GM19463 (cell line): ENCODE data around the gene CUL3.
"Not testable (repeated sequence)": the region's sequence is repeated elsewhere in the genome, so short reads cannot be mapped to it uniquely, and the experiment has no call there.

Experiments used
- ATAC-seq: cut with Tn5 transposase; IDR thresholded peaks from one replicate; pipeline ENCODE4 v1.9.1; 2021; ENCODE audit warnings: mild to moderate bottlenecking, moderate library complexity; ENCODE audit not compliant: unreplicated experiment

The CUL3 gene

DNA sequence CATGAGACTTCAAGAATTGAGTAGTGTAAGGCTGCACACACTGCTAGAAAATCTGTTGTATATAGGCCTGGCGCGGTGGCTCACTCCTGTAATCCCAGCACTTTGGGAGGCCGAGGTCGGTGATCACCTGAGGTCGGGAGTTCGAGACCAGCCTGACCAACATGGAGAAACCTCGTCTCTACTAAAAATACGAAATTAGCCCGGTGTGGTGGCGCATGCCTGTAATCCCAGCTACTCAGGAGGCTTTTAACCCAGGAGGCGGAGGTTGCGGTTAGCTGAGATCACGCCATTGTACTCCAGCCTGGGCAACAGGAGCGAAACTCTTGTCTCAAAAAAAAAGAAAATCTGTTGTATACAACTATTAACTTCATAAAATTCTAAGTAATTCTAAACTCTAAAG is 2.1 kb downstream of the CUL3 start:
- ATAC-seq, result not testable (repeated sequence)

DNA sequence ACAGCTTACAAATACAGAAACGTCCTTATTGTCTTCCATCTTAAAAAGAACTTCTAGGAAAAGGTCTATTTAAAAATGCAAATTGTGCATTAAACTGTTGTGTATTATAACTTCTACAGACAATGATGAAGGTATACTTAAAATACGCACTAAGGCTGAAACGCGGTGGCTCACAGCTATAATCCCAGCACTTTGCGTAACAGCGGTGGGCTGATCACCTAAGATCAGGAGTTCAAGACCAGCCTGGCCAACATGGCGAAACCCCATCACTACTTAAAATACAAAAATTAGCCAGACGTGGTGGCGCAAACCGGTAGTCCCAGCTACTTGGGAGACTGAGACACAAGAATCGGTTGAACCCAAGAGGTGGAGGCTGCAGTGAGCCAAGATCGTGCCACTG is 4.9 kb downstream of the CUL3 start:
- no peak for ATAC-seq

DNA sequence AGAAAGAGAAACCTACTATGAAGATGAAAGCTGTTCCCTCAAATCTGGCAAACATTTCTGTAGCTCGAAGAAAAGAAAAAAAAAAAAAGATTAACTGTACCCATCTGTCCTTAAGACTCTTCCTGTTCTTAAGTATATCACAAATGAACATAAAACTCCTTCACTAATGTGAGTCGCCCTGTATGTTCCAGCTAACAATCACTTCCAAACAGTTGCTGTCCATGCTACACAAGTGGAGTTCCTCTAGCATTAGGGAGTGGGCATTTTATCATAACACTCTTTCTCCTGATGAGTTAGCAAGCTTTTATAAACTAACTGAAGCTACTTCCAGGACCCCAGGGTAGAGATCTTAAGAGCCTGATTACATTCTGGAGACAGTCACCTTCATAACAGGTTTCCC is 5.8 kb downstream of the CUL3 start:
- ATAC-seq, result no peak

DNA sequence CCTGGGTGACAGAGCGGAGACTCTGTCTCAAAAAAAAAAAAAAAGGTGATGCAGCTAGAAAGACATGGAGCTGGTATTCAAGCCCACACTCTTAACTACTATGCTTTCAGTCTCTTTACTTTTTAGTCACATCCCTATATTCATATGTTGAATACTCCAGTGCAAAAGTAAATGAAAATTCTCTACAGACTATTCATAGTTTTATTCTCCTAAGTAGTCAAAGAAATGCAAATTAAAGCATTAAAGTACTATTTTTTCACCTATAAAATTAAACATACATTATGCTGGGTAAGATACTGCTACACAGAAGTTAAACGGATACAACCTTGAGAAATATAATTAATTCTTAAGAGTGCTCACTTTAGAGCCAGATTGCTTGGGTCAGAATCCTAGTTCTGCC is 7.6 kb downstream of the CUL3 start:
- no peak for ATAC-seq

DNA sequence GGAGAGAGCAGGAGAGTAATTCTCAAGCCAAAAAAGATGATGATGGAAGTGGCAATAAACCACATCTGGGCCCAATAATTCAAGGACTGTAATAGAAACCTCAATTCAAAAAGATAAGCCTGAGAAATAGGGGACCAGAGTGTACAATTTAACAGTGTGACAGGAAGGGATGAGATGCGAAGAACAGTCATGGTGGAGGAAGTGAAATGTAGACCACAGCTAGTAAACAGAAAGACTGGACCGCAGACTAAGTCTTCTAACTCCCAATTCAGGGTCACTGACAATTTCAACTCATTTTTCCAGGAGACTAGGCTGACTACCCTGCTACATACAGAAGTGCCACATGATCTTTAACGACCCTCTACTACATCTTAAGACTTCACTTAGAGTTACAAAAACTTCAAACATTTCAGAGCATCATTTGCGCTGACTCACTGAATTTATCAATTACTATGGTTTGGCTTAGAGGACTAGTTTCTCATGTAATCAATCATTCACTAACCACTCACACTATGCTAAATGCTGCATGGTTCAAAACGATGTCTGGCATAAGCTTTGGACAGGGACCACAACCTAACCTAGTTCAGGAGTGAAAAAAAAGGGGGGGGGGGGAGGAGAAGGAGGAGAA is 9.0 kb downstream of the CUL3 start:
- peak; percentile 85 for ATAC-seq

DNA sequence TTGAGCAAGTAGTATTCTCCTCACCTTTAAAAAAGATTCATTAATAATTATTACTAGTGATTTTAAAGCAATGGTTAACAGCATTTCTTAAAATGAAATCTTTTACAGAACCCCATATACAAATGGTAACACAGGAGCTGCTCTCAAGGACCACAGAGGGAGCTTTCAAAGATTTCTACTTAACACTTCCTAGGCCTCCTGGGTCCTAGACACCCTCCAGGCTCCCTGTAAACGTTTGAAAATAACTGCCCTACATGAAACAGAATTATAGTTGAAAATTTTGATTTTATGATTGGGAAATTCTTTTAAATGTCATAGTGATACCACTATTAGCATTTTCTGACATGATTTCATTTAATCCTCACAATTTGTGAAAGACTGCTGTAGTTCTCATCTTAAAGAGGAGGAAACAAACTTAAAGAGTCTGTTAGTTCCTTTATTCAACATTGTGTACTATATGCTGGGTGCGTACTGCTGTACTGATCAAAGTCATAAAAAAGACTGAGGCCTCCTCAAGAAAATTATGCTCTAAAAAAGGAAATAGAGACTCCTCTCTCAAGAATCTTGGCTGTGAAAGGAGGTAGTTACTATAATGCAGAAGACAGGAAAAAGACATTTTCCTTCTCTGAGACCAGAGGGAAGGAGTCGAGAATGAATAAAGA is 10.6 kb downstream of the CUL3 start:
- no peak for ATAC-seq

DNA sequence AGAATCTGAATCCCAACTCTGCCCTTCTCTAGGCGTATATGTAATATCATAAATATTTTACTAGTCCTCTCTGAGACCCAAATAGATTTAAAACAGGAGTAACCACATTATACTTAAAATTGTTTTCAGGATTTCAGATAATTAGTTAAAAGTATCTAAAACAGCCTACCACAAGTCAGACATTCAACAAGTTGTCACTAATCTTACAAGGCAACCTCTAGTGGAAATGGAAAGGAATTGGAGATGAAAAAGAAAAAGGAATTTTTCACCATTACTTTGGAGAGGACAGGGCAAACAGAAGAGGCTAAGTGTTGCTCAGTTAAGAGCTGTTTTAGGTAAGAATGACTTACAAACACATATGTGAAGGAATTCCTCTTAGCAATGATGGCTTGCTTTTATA is 11.4 kb downstream of the CUL3 start:
- no peak for ATAC-seq

DNA sequence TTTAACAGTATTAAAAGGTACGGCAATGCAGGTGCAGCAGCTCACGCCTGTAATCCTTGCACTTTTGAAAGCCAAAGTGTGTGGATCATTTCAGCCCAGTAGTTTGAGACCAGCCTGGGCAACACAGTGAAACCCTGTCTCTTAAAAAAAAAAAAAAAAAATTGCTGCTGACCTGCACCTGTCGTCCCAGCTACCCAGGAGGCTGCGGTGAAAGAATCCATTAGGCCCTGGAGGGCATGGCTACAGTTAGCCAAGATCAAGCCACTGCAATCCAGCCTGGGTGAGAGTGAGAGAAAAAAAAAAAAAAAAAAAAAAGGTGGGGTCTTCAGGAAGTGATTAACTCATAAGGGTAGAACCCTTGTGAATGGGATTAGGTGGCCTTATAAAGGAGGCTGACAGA is 12.8 kb downstream of the CUL3 start:
- ATAC-seq, result no peak

DNA sequence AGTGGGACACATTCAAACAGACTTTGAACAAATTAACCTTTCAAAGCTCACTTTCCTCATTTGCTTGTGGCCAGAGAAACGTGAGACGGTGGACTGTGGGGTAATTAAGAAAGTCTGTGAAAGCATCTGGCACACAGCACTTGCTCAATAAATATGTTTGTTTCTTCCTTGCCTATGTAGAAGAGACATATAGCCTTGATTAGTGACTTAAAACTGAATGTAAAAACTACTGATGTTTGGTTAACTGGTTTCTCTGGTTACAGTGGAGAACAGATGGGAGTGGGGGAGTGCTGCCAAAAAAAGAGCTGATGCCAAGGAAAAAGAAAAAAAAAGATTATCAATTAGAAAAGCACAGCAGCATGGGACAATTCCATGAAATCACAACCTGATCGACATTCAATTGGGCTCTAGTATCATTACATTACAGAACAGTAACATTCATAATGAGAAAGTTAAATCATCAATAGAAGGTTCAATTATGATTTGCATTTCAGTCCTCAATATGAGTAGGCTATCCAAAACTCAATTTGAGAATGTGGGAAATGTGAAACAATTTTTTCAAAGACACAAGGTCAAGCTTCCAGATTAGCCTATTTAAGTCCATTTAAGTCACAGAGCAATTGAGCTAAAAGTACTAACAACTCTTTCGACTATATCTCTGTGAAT is 14.7 kb downstream of the CUL3 start:
- ATAC-seq, result no peak

DNA sequence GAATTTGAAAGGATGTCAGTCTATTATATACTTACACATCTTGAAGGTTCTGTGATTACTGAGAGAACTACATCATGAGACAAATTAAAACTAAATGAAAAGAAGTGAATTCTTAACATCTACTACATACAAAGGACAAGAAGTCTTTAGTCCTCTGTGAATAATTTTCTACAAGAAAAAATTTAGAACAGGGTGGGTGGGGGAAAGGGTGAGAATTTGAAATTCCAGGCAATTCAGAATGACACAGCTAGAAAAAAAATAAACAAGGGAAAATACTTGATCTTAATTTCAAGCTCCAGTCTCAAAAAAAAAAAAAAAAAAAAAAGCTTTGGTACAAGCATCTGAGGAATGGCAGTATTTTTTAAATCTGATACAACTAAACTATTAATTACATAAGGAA is 15.5 kb downstream of the CUL3 start:
- ATAC-seq, result no peak

DNA sequence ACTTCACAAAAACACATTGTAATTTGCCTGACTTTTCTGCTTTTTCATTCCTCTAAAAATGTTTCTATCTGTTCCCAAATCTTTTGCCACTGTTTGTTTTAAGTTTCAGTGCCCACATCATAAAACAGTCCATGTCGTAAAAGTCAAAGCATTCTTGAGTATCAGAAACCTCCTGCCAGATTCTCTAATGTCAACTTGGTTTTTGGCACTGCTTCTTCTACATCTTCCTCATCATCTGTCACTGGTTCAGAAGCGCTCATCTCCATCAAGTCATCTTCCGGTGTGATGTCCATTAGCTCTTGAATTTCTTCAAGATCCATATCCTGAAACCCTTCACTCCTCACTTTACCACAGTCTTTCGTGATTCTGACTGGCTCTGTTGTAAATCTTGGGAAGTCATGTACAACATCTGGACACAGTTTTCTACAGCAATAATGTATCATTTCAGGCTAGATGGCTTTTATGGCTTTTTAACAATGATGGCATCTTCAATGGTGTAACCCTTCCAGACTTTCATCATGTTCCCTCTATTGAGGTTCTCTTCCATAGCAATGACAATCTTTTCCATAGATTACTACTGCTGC is 19.6 kb downstream of the CUL3 start:
- ATAC-seq, result no peak

DNA sequence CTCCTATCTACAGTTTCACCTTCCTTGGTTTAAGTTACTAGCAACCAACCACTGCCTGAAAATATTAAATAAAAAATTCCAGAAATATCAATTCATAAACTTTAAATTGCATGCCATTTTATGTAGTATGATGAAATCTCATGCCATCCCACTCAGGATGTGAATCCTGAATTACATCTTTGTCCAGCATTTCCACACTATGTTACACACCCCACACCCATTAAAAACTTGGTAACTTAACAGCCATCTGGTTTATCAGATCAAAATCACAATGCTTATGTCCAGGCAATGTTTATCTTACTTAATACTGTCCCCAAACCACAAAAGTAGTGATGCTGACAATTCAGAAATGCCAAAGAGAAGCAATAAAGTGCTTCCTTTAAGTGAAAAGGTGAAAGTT is 21.6 kb downstream of the CUL3 start:
- ATAC-seq, result no peak

DNA sequence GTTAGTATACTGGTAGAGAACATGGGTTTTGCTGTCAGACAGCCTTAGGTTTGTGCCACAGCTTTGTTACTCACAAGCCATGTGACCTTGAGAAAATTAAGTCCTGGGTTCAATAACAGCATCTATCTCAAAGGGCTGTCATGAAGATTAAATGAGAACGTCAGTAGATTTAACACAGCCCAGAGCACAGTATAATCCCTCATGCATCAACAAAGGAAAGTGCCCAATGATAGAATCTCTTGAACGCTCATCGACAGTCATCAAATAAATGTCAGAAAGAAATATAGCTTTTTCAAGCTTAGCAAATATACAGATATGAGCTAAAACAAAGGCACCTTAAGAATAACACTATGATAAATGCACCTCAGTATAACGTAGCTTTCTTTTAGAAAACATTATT is 22.3 kb downstream of the CUL3 start:
- no peak for ATAC-seq

DNA sequence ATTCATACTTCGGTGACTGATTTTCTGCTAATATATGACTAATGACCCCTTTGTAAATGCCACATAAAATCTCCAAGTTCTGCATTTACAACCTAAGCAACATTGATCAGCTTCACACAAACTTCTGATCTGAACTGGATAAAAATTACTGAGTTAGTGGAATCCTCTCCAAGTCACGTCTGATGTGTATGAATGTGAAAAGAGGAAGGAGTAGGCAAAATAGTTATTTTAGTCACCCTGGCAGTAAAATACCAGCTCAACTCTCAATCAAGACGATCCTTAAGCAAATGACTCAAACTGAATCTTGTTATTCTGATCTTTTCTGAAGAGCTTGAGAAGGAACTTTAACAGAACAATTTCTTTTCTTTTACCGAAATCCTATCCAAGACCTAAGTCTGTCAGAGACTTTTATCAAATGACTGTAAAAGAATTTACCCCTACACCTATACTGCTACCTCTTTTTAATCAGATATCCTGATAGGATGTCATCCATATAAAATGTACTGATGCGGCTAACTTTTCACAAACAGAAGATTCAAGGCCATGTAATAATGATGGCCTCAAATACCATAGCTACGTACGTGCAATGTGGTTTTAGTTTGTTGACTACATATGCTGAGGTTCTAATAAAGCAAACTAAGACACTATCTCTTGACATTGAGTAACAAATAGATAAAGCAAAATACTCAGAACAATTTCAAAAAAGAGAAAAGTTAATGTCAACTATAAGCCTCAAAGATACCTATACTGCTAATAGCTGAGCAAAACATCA is 23.7 kb downstream of the CUL3 start:
- peak; percentile 81 for ATAC-seq

DNA sequence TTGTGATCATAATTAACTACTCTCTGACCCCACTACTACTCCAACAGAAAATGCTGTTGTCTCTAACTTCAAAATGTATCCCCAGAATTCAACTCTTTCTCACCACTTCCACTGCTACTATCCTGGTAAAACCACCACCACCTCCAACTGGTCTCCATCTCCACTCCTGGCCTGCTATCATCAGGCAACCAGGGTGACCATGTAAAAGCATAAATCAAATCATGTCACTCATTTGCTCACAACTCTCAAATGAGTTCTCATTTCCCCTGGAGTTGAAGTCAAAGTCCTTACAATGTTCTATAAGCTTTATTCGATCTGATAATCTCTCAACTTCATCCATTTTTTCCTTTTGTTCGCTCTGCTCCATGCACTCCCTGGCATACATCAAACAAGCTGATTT is 24.6 kb downstream of the CUL3 start:
- ATAC-seq, result no peak

DNA sequence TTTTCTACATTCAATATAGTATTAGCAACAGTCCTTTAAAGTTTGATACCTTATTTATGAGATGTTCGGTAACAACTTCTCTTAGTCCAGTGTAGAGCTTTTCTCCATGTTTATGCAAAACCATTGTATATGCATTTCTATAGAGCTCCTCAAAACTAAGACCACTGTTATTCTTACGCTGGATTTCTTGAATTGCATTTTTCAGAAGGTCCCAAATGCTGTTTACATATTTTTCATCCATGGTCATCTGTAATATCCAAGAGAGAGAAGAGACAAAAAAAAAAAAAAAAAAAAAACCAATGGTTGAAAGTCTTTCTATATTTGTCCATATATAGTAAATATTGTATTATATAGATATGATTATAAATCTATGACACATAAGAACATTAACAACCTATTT is 27.6 kb downstream of the CUL3 start:
- no peak for ATAC-seq

DNA sequence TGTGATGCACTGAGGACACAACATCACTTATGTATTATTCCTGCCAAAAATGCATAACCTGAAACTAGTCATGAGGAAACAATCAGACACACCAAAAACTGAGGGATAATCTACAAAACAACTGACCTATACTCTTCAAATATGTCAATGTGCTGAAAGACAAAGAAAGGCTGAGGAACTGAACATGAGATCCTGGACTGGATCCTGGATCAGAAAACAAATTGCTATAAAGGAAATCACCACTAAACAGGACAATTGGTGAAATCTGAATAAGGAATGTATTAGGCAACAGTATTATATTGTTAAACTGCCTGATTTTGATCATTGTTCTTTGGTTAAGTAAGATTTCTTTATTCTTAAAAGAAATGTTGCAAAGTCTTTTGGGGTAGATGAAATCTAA is 28.8 kb downstream of the CUL3 start:
- ATAC-seq, result no peak

DNA sequence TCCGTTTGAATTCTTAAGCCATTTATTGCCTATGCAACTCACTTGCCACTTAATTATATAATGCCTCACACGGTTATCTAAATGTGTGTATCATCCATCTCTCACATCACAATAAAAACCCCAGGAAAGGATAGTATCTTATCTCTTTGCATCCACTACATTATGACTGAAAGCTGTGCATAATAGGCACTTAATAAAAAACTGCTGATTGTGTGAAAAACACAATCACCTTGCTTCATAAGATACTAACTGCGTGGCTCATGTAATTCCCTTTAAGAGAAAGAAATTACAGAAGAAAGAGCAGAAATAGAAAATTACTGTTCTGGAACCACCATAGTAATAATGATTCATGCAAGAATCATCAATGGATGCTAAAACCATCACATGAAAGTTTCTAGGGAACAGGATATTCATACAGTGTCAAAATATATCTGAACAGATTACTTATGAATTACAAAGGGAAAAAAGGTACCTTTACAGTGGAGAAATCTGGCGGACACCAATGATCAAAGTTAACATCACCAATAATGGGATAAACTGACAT is 29.3 kb downstream of the CUL3 start:
- ATAC-seq, result no peak

DNA sequence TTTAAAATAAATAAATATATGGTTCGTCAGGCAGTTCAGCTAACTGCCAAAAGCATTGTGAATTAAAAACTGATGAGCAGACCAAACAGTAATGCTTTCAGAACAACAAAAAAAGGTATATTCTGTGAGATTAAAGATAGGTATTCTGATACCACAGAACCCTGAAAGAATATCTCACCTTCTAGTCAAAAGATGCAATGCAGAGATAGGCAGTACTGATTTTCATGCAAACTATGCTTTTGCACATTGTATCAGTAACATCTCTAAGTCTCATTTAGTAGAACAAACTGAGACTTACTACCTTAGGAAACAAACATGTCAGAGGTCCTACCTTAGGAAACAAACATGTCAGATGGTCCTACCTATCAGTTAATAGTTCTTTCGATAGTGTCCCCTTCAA is 32.4 kb downstream of the CUL3 start:
- no peak for ATAC-seq

DNA sequence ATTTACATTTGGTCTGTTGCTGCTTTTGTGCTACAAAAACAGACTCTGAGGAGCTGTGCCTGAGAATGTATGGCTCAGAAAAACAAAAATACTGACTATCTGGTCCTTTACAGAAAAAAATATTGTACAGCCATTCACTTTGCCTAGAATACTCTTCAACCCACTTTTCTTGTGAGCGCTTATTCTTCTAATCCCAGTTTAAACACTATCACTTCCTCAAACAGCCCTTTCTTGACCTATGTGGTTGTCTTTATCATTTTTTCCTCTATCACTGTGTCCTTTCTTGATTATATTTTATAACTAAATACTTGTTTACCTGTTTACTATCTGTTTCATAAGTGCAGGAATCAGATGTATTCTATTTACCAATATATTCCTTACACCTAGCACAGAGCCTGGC is 33.5 kb downstream of the CUL3 start:
- no peak for ATAC-seq

DNA sequence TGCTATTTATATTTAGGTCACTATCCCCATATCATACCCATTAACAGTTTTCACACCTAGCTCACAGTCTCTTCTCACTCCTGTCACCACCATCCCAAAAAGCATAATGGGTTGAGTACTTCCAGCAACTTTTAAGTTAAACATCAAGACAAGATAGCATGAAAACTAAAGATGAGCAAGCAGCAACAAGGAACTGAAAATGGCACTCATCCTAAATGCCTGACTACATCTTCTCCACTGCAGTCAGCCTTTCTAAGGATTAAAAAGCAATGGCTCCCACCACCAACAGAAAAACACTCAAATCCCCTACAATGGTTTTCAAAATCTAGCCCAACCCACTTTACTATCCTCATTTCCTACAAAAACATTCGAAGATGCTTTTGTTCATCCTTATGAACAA is 38.2 kb downstream of the CUL3 start:
- no peak for ATAC-seq
